KMS-11 (cell line): Measurements from ENCODE around the gene PIH1D1.

Experiments used
- H2AFZ ChIP-seq: fragments of 200-600 bp; sonication (generic); 2 replicates; pipeline ENCODE4 v1.6.1; 2016; ENCODE audit warnings: antibody characterized with exemption, mixed run types, low read depth
- H3K27ac ChIP-seq: fragments of 200-600 bp; sonication (generic); 2 replicates; pipeline ENCODE4 v1.6.1; 2016; ENCODE audit warnings: mild to moderate bottlenecking, mixed run types
- H3K27me3 ChIP-seq: fragments of 200-600 bp; sonication (generic); 2 replicates; pipeline ENCODE4 v1.6.1; 2017; ENCODE audit warnings: mild to moderate bottlenecking, low read depth, mixed run types, moderate library complexity; ENCODE audit not compliant: insufficient read depth
- H3K36me3 ChIP-seq: fragments of 200-600 bp; sonication (generic); 2 replicates; pipeline ENCODE4 v1.6.1; 2017; ENCODE audit warnings: mild to moderate bottlenecking, mixed run types; ENCODE audit not compliant: insufficient read depth
- H3K4me1 ChIP-seq: fragments of 200-600 bp; sonication (generic); 2 replicates; pipeline ENCODE4 v1.6.1; 2016; ENCODE audit warnings: mild to moderate bottlenecking, low read depth, mixed run types; ENCODE audit not compliant: poor library complexity, severe bottlenecking
- H3K4me2 ChIP-seq: fragments of 200-600 bp; sonication (generic); 2 replicates; pipeline ENCODE4 v1.7.0; 2016; ENCODE audit warnings: mild to moderate bottlenecking, mixed run types
- H3K4me3 ChIP-seq: fragments of 200-600 bp; sonication (generic); IDR thresholded peaks from 2 replicates; pipeline ENCODE4 v1.6.1; 2017; ENCODE audit warnings: low read depth, low read length, mixed read lengths; ENCODE audit not compliant: insufficient read depth
- H3K79me2 ChIP-seq: fragments of 200-600 bp; sonication (generic); 2 replicates; pipeline ENCODE4 v1.6.1; 2016; ENCODE audit warnings: low read depth, mixed run types; ENCODE audit not compliant: insufficient read depth
- H3K9ac ChIP-seq: fragments of 200-600 bp; sonication (generic); 2 replicates; pipeline ENCODE4 v1.6.1; 2016; ENCODE audit warnings: mild to moderate bottlenecking, mixed run types
- H4K20me1 ChIP-seq: fragments of 200-600 bp; sonication (generic); 2 replicates; pipeline ENCODE4 v1.6.1; 2016; ENCODE audit warnings: mild to moderate bottlenecking, mixed run types; ENCODE audit not compliant: insufficient read depth
- TF ChIP-seq, protein P1 (sequence below): fragments of 200-600 bp; sonication (generic); conservative IDR thresholded peaks from 2 replicates; pipeline ENCODE4 v1.6.1; 2017; ENCODE audit warnings: low read depth, mild to moderate bottlenecking, antibody characterized with exemption, low read length, moderate library complexity, mixed read lengths

PIH1D1 gene

DNA sequence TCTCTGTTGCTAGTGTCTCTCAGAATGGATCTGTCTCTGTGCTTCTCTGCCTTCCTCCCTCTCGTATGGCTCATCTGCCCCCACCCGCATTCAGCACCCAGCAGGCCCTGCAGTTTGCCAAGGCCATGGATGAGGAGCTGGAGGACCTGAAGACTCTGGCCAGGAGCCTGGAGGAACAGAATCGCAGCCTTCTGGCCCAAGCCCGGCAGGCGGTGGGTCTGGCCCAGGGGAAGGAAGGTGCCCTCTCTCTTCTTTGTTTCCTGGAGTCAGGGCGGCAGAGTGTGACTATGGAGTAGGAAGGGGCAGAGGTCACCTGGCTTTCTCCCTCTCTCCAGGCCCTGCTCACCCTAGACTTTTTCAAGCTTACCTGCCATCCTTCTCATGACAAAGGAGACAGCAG lies 52.7 kb downstream of the PIH1D1 start:
- Histone ChIP-seq H2AFZ (no peak overlapping the region), H3K4me1 (peaks cover 13% of the 10 kb centered on the region), H3K27ac (no peak overlapping the region), H3K9ac (no peak overlapping the region), H3K27me3 (peaks cover 53% of the 10 kb centered on the region), H3K4me3 (no peak overlapping the region), H3K79me2 (no peaks in the 10 kb centered on the region), H4K20me1 (no peaks in the 10 kb centered on the region), H3K36me3 (no peaks in the 10 kb centered on the region), H3K4me2 (no peak overlapping the region)
- TF ChIP-seq, protein P1, sequence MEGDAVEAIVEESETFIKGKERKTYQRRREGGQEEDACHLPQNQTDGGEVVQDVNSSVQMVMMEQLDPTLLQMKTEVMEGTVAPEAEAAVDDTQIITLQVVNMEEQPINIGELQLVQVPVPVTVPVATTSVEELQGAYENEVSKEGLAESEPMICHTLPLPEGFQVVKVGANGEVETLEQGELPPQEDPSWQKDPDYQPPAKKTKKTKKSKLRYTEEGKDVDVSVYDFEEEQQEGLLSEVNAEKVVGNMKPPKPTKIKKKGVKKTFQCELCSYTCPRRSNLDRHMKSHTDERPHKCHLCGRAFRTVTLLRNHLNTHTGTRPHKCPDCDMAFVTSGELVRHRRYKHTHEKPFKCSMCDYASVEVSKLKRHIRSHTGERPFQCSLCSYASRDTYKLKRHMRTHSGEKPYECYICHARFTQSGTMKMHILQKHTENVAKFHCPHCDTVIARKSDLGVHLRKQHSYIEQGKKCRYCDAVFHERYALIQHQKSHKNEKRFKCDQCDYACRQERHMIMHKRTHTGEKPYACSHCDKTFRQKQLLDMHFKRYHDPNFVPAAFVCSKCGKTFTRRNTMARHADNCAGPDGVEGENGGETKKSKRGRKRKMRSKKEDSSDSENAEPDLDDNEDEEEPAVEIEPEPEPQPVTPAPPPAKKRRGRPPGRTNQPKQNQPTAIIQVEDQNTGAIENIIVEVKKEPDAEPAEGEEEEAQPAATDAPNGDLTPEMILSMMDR, result no peak

DNA sequence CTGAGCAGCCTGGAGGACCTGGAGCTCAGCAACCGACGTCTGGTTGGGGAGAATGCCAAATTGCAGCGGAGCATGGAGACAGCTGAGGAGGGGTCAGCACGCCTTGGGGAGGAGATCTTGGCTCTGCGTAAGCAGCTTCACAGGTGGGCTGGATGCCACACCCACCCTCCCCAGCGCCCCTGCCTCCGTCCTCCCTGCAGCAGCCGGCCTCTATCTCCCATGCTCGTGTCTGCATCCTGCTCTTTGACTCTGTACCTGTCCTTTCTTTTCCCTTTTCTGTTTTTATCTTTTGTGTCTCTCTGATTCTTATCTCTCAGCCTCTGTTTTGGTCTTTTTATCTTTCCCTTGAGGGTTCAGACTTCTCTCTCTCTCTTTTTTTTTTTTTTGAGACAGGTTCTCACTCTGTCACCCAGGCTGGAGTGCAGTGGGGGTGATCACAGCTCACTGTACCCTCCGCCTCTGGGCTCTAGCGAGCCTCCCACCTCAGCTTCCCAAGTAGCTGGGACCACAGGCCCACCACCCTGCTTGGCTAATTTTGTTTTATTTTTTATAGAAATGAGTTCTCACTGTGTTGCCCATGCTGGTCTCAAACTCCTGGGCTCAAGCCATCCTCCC lies 53.5 kb downstream of the PIH1D1 start:
- TF ChIP-seq, protein P1, result no peak
- no peak overlapping the region for H2AFZ ChIP-seq
- no peaks in the 10 kb centered on the region for H4K20me1 ChIP-seq
- no peak overlapping the region for H3K9ac ChIP-seq
- H3K36me3 ChIP-seq, result no peaks in the 10 kb centered on the region
- H3K4me3 ChIP-seq, result no peak overlapping the region
- no peak overlapping the region for H3K4me2 ChIP-seq
- H3K27me3 ChIP-seq, result peaks cover 60% of the 10 kb centered on the region
- no peaks in the 10 kb centered on the region for H3K79me2 ChIP-seq
- peaks cover 5% of the 10 kb centered on the region for H3K4me1 ChIP-seq
- no peak overlapping the region for H3K27ac ChIP-seq

- no peaks in the 10 kb centered on the region for H4K20me1 ChIP-seq
- TF ChIP-seq, protein P1, result no peak
These were observed 54.7 kb downstream of the PIH1D1 start for GRCh38 chr19:49396738-49397505.

More at GRCh38 chr19:49396738-49397505, 54.7 kb downstream of the PIH1D1 start:
- Histone ChIP-seq H3K4me2 (no peak overlapping the region), H3K27ac (no peak overlapping the region), H3K27me3 (peaks cover 68% of the 10 kb centered on the region), H3K4me3 (no peak overlapping the region), H3K79me2 (no peaks in the 10 kb centered on the region), H3K4me1 (peaks cover 5% of the 10 kb centered on the region), H3K36me3 (no peaks in the 10 kb centered on the region), H3K9ac (no peak overlapping the region), H2AFZ (no peak overlapping the region)
